Endothelial cell of umbilical vein (primary cell): ENCODE data around the gene LRP5. TPM values are rescaled to one million over a fixed set of nuclear protein-coding genes. Genes with fewer than 3 reads are reported as not detected.

Experiments used
- BruUV-seq: library from RNA; stranded (reverse); fragments of 400-500 nt; replicated peaks from 2 replicates; lab custom pipeline; 2021; lab: Mats Ljungman, UMichigan
- CTCF ChIA-PET: fragments of 300-600, 350-600 bp; sonication (Branson Sonifier 250); formaldehyde crosslinking; loops from one replicate; lab custom pipeline; 2021; ENCODE audit warnings: antibody characterized with exemption, inconsistent platforms; lab: Charles Lee
- POLR2A ChIA-PET: fragments of 300-600, 350-600 bp; sonication (Branson Sonifier 250); formaldehyde crosslinking; loops from one replicate; lab custom pipeline; 2021; ENCODE audit warnings: antibody characterized with exemption, inconsistent platforms; lab: Charles Lee
- DNase-seq: peaks from one replicate; pipeline ENCODE4 v3.0.0-alpha.2; 2011; ENCODE audit warnings: low read depth, low spot score
- FAIRE-seq: peaks from 2 replicates; lab custom pipeline; 2011; peaks lifted over from hg19 to GRCh38; lab: Jason Lieb, UNC
- H2AFZ ChIP-seq: 2 replicates; pipeline ENCODE4 v1.6.0; 2012; ENCODE audit warnings: low read depth, low read length, control low read depth, inconsistent platforms
- H3K27ac ChIP-seq: 2 replicates; pipeline ENCODE4 v1.5.1; 2011; ENCODE audit warnings: low read depth, mild to moderate bottlenecking, control low read depth, low read length, moderate library complexity; ENCODE audit not compliant: insufficient read depth
- H3K27me3 ChIP-seq, 2 experiments: 2 replicates each; pipeline versions ENCODE4 v1.6.0 to v1.6.1; 2011; ENCODE audit warnings: low read length in 2 of 2, mixed read lengths in 1 of 2; ENCODE audit not compliant: control insufficient read depth in 2 of 2, insufficient read depth in 2 of 2
- H3K36me3 ChIP-seq, 2 experiments: 2 replicates in 1 of 2; 3 replicates in 1 of 2; pipeline ENCODE4 v1.5.1; 2011; ENCODE audit warnings: low read length in 2 of 2, mild to moderate bottlenecking in 1 of 2, moderate library complexity in 1 of 2; ENCODE audit not compliant: control insufficient read depth in 2 of 2, insufficient read depth in 2 of 2; ENCODE audit errors: extremely low read depth in 1 of 2
- H3K4me1 ChIP-seq: 3 replicates; pipeline ENCODE4 v1.5.1; 2011; ENCODE audit warnings: mild to moderate bottlenecking, low read length; ENCODE audit not compliant: control insufficient read depth, insufficient read depth; ENCODE audit errors: extremely low read depth
- H3K4me2 ChIP-seq: 2 replicates; pipeline ENCODE4 v1.6.1; 2011; ENCODE audit warnings: low read length, control low read depth, mixed read lengths; ENCODE audit not compliant: insufficient read depth
- H3K4me3 ChIP-seq, 3 experiments: fragments of 200-600 bp in 1 of 3; sonication (generic), shearing (Covaris generic) in 1 of 3; replicated peaks in 1 of 3; 2 replicates each; pipeline ENCODE4 v1.5.1; 2011 to 2016; ENCODE audit warnings: control low read depth in 3 of 3, low read length in 3 of 3, mild to moderate bottlenecking in 2 of 3, inconsistent platforms in 1 of 3, low read depth in 1 of 3, moderate library complexity in 1 of 3; ENCODE audit not compliant: insufficient read depth in 1 of 3
- H3K79me2 ChIP-seq: 2 replicates; pipeline ENCODE4 v1.6.0; 2012; ENCODE audit warnings: low read length, inconsistent platforms; ENCODE audit not compliant: control insufficient read depth, insufficient read depth
- H3K9ac ChIP-seq: replicated peaks from 2 replicates; pipeline ENCODE3; 2011; ENCODE audit warnings: low read length, control low read depth; ENCODE audit not compliant: insufficient read depth; ENCODE audit errors: extremely low read depth
- H3K9me1 ChIP-seq: replicated peaks from 3 replicates; pipeline ENCODE4 v1.6.0; 2011; ENCODE audit warnings: mild to moderate bottlenecking, low read length; ENCODE audit not compliant: control insufficient read depth, insufficient read depth; ENCODE audit errors: extremely low read depth
- H3K9me3 ChIP-seq: replicated peaks from 2 replicates; pipeline ENCODE4 v1.5.1; 2012; ENCODE audit warnings: low read length, inconsistent platforms; ENCODE audit not compliant: control insufficient read depth, insufficient read depth
- H4K20me1 ChIP-seq: replicated peaks from 2 replicates; pipeline ENCODE3; 2011; ENCODE audit warnings: mild to moderate bottlenecking, low read length; ENCODE audit not compliant: control insufficient read depth, insufficient read depth; ENCODE audit errors: extremely low read depth
- EZH2 ChIP-seq: IDR thresholded peaks from 2 replicates; pipeline ENCODE4 v1.6.1; 2012; ENCODE audit warnings: borderline replicate concordance, low read depth, mild to moderate bottlenecking, moderate library complexity, low read length, inconsistent platforms; ENCODE audit not compliant: severe bottlenecking
- FOS ChIP-seq: IDR thresholded peaks from 2 replicates; pipeline ENCODE4 v1.6.1; 2011; ENCODE audit warnings: mild to moderate bottlenecking, low read length, moderate library complexity, borderline replicate concordance; ENCODE audit not compliant: insufficient read depth
- GATA2 ChIP-seq: IDR thresholded peaks from 2 replicates; pipeline ENCODE4 v1.7.0; 2011; ENCODE audit warnings: low read depth, mild to moderate bottlenecking, moderate library complexity, mixed read lengths, low read length; ENCODE audit not compliant: insufficient read length, insufficient read depth
- JUN ChIP-seq: IDR thresholded peaks from 2 replicates; pipeline ENCODE4 v1.6.1; 2011; ENCODE audit warnings: borderline replicate concordance, low read depth; ENCODE audit not compliant: insufficient read length, insufficient read depth
- MYC ChIP-seq: IDR thresholded peaks from one replicate; pipeline ENCODE4 v1.6.1; 2011; ENCODE audit warnings: mild to moderate bottlenecking, low read depth, low read length
- POLR2A ChIP-seq: IDR thresholded peaks from 2 replicates; pipeline ENCODE4 v1.6.1; 2012; ENCODE audit warnings: low read depth, mild to moderate bottlenecking, control low read depth, low read length
- POLR2AphosphoS5 ChIP-seq: IDR thresholded peaks from 2 replicates; pipeline ENCODE4 v1.6.1; 2012; ENCODE audit warnings: low read depth, mild to moderate bottlenecking, control low read depth, low read length, moderate library complexity; ENCODE audit not compliant: insufficient read depth
- dilution Hi-C: fragments of 300-500 bp; cut with MboI; formaldehyde crosslinking; loops from one replicate; pipeline ENCODE4 v1.15.0; 2019; ENCODE audit warnings: low sequenced_read_pairs; ENCODE audit not compliant: extremely low pct_ligation_motif_present
- intact Hi-C: fragments of 100-400 bp; cut with micrococcal nuclease; formaldehyde crosslinking; loops from one replicate; pipeline ENCODE4 v1.10.0; 2022
- polyA plus RNA-seq, 4 experiments: library from polyadenylated mRNA; depleted of rRNA in 3 of 4; stranded (reverse) in 3 of 4; unstranded in 1 of 4; fragments of >200 nt; gene quantifications; 2 replicates each; pipeline versions ENCODE4 v1.2.1 to v1.2.3, GENCODE V29; 2011 to 2012; ENCODE audit warnings: missing spikeins in 1 of 4
- total RNA-seq: library from RNA; stranded (reverse); gene quantifications from 2 replicates; pipeline ENCODE4 v1.2.3, GENCODE V29; 2021
- TF ChIP-seq, protein P1 (sequence below): IDR thresholded peaks from 2 replicates; pipeline ENCODE4 v1.6.1; 2011; ENCODE audit not compliant: insufficient read depth, insufficient read length
- TF ChIP-seq, protein P2 (sequence below), 2 donors: IDR thresholded peaks; 1 replicate in 1 of 2; 2 replicates in 1 of 2; pipeline ENCODE4 v1.5.1; 2011; ENCODE audit warnings: low read length in 2 of 2, mild to moderate bottlenecking in 2 of 2, moderate library complexity in 2 of 2, control low read depth in 1 of 2, inconsistent platforms in 1 of 2, low read depth in 1 of 2; ENCODE audit not compliant: insufficient read depth in 1 of 2; ENCODE audit errors: extremely low read depth in 1 of 2

Gene LRP5
- total and polyA plus RNA-seq, 2 donors (not counting 3 experiments of a cell fraction or from before 2014, with no cell fraction given), result 35.1 to 51.8 TPM

DNA sequence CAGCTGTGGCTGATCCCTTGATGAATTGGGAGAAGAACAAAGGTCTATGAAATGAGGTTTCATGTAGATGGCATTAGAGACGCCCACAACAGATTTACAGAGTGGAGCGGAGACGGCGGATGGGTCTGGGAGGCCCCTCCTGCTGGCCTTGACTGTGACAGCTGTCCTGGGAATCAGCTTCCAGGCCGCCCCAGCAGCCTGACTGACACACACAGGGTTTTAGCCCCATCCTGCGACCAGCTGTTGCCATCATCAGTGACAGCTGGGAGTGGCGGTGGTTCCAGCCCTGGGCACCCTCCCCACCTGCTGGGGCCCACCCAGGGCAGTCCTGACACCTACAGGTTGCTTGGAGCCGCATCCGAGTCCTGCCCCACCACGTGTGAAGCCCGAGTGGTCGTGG is 84.1 kb downstream of the LRP5 start:
- intact Hi-C loops, result loop anchor here (5.0 kb wide), 1 partner anchor 41 kb away; no protein-coding TSS in a partner anchor
- TF ChIP-seq EZH2 (no peak), GATA2 (no peak), POLR2AphosphoS5 (no peak), MYC (no peak), POLR2A (no peak), JUN (no peak), FOS (no peak)
- TF ChIP-seq, protein P1, sequence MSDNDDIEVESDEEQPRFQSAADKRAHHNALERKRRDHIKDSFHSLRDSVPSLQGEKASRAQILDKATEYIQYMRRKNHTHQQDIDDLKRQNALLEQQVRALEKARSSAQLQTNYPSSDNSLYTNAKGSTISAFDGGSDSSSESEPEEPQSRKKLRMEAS, result no peak
- TF ChIP-seq, protein P2, sequence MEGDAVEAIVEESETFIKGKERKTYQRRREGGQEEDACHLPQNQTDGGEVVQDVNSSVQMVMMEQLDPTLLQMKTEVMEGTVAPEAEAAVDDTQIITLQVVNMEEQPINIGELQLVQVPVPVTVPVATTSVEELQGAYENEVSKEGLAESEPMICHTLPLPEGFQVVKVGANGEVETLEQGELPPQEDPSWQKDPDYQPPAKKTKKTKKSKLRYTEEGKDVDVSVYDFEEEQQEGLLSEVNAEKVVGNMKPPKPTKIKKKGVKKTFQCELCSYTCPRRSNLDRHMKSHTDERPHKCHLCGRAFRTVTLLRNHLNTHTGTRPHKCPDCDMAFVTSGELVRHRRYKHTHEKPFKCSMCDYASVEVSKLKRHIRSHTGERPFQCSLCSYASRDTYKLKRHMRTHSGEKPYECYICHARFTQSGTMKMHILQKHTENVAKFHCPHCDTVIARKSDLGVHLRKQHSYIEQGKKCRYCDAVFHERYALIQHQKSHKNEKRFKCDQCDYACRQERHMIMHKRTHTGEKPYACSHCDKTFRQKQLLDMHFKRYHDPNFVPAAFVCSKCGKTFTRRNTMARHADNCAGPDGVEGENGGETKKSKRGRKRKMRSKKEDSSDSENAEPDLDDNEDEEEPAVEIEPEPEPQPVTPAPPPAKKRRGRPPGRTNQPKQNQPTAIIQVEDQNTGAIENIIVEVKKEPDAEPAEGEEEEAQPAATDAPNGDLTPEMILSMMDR (IDR thresholded peaks at IDR 0.05; ENCODE audit: extremely low read depth in 1 of 2, insufficient read depth in 1 of 2, low read depth in 1 of 2, low read length in 2 of 2), result no peak
- dilution Hi-C loops, result no loop called here
- Histone ChIP-seq H3K36me3 (peaks cover 0 to 7% of the 10 kb centered on the region in 2 experiments), H3K9me1 (no peaks in the 10 kb centered on the region), H3K79me2 (no peaks in the 10 kb centered on the region), H3K4me2 (no peak overlapping the region), H3K9ac (no peak overlapping the region), H3K9me3 (no peaks in the 10 kb centered on the region), H3K4me3 (no peak overlapping the region), H4K20me1 (no peaks in the 10 kb centered on the region), H2AFZ (no peak overlapping the region), H3K4me1 (no peaks in the 10 kb centered on the region), H3K27me3 (no peaks in the 10 kb centered on the region), H3K27ac (no peak overlapping the region)
- no peak for DNase-seq
- no TSS peak for BruUV-seq
- ChIA-PET CTCF (no interaction called here), POLR2A (no interaction called here)
- FAIRE-seq, result no peak
